Caco-2 (cell line): ENCODE data around the gene SERPINI2. TPM values are rescaled to one million over a fixed set of nuclear protein-coding genes. Genes with fewer than 3 reads are reported as not detected.

Source experiments
- BruUV-seq: library from RNA; stranded (reverse); fragments of 400-500 nt; replicated peaks from 2 replicates; lab custom pipeline; 2021; lab: Mats Ljungman, UMichigan
- CTCF ChIA-PET: fragments of 300-600 bp; sonication (Branson Sonifier 250); formaldehyde crosslinking; loops from one replicate; lab custom pipeline; 2022; ENCODE audit warnings: antibody characterized with exemption; lab: Charles Lee
- POLR2A ChIA-PET: fragments of 300-600 bp; sonication (Branson Sonifier 250); formaldehyde crosslinking; loops from one replicate; lab custom pipeline; 2022; ENCODE audit warnings: antibody characterized with exemption; lab: Charles Lee
- DNase-seq, 2 experiments: peaks; one replicate each; pipeline versions ENCODE4 v3.0.0 to v3.0.0-alpha.2; 2020 to 2022
- H3K27me3 ChIP-seq: replicated peaks from 2 replicates; pipeline ENCODE4 v1.6.0; 2011; ENCODE audit warnings: low read length; ENCODE audit not compliant: control insufficient read depth, insufficient read depth
- H3K36me3 ChIP-seq: 2 replicates; pipeline ENCODE4 v1.5.1; 2011; ENCODE audit warnings: low read length; ENCODE audit not compliant: control insufficient read depth, insufficient read depth
- H3K4me1 ChIP-seq: fragments of 250-450 bp; sonication (Bioruptor Pico); 2 replicates; pipeline ENCODE4 v1.5.1; 2020; ENCODE audit warnings: mild to moderate bottlenecking
- H3K4me3 ChIP-seq: 2 replicates; pipeline ENCODE4 v1.5.1; 2011; ENCODE audit warnings: low read depth, mild to moderate bottlenecking, control low read depth, low read length
- H3K9me3 ChIP-seq: fragments of 250-450 bp; sonication (Bioruptor Pico); 2 replicates; pipeline ENCODE4 v1.5.1; 2020; ENCODE audit warnings: mild to moderate bottlenecking, moderate library complexity
- H3K27ac Mint-ChIP-seq: one replicate; pipeline ENCODE4 v1.8.0; 2022; ENCODE audit warnings: mixed read lengths; ENCODE audit not compliant: unreplicated experiment
- H3K27me3 Mint-ChIP-seq: one replicate; pipeline ENCODE4 v1.8.0; 2022; ENCODE audit warnings: mixed read lengths; ENCODE audit not compliant: insufficient read depth, unreplicated experiment
- H3K36me3 Mint-ChIP-seq: one replicate; pipeline ENCODE4 v1.8.0; 2022; ENCODE audit warnings: mild to moderate bottlenecking, mixed read lengths; ENCODE audit not compliant: insufficient read depth, unreplicated experiment
- H3K4me1 Mint-ChIP-seq: one replicate; pipeline ENCODE4 v1.8.0; 2022; ENCODE audit warnings: low read depth, mixed read lengths; ENCODE audit not compliant: unreplicated experiment
- H3K4me3 Mint-ChIP-seq: one replicate; pipeline ENCODE4 v1.8.0; 2022; ENCODE audit warnings: mild to moderate bottlenecking, moderate library complexity, mixed read lengths; ENCODE audit not compliant: unreplicated experiment
- H3K9me3 Mint-ChIP-seq: one replicate; pipeline ENCODE4 v1.8.0; 2022; ENCODE audit warnings: mixed read lengths; ENCODE audit not compliant: unreplicated experiment
- CTCF ChIP-seq, 2 experiments: fragments of 200-600 bp in 1 of 2; IDR thresholded peaks; 1 replicate in 1 of 2; 2 replicates in 1 of 2; pipeline versions ENCODE4 v1.5.1 to v1.8.0; 2011 to 2022; ENCODE audit warnings: antibody characterized with exemption in 1 of 2, control low read depth in 1 of 2, inconsistent platforms in 1 of 2, low read depth in 1 of 2, low read length in 1 of 2, mild to moderate bottlenecking in 1 of 2, moderate library complexity in 1 of 2; ENCODE audit not compliant: insufficient read depth in 1 of 2, severe bottlenecking in 1 of 2, unreplicated experiment in 1 of 2
- intact Hi-C: fragments of 100-400 bp; cut with micrococcal nuclease; formaldehyde crosslinking; loops from one replicate; pipeline ENCODE4 v1.10.0; 2022; ENCODE audit not compliant: unreplicated experiment
- total RNA-seq: library from RNA; stranded (reverse); gene quantifications from 2 replicates; pipeline ENCODE4 v1.2.3, GENCODE V29; 2022

SERPINI2 gene
- total RNA-seq, 1 experiment from 2014 or later, result not detected

GRCh38 chr3:167489571-167489970, 15.7 kb upstream of the SERPINI2 start:
- no peak overlapping the region for H3K4me3 Mint-ChIP-seq
- TF ChIP-seq CTCF (IDR thresholded peaks at IDR 0.05; ENCODE audit: insufficient read depth in 1 of 2, low read depth in 1 of 2, low read length in 1 of 2, severe bottlenecking in 1 of 2, unreplicated experiment in 1 of 2), result no peak
- no peak overlapping the region for H3K27ac Mint-ChIP-seq
- H3K4me1 Mint-ChIP-seq, result no peaks in the 10 kb centered on the region
- Histone ChIP-seq H3K4me3 (no peak overlapping the region), H3K9me3 (no peaks in the 10 kb centered on the region), H3K27me3 (no peaks in the 10 kb centered on the region), H3K36me3 (no peaks in the 10 kb centered on the region), H3K4me1 (no peaks in the 10 kb centered on the region)
- intact Hi-C loops, result no loop called here
- H3K36me3 Mint-ChIP-seq, result no peaks in the 10 kb centered on the region
- BruUV-seq, result no TSS peak
- H3K27me3 Mint-ChIP-seq, result peaks cover 3% of the 10 kb centered on the region
- POLR2A ChIA-PET, result no interaction called here
- no peak for DNase-seq
- H3K9me3 Mint-ChIP-seq, result no peaks in the 10 kb centered on the region
- CTCF ChIA-PET, result no interaction called here

GRCh38 chr3:167487556-167487955, 13.7 kb upstream of the SERPINI2 start:
- Histone ChIP-seq H3K36me3 (no peaks in the 10 kb centered on the region), H3K4me3 (no peak overlapping the region), H3K9me3 (no peaks in the 10 kb centered on the region), H3K4me1 (peaks cover 7% of the 10 kb centered on the region; the same call in 1 of the 2 replicates), H3K27me3 (no peaks in the 10 kb centered on the region)
- no peak for DNase-seq
- TF ChIP-seq CTCF (IDR thresholded peaks at IDR 0.05; ENCODE audit: insufficient read depth in 1 of 2, low read depth in 1 of 2, low read length in 1 of 2, severe bottlenecking in 1 of 2, unreplicated experiment in 1 of 2), result no peak
- Mint-ChIP-seq H3K27me3 (peaks cover 3% of the 10 kb centered on the region), H3K9me3 (no peaks in the 10 kb centered on the region), H3K4me1 (peaks cover 5% of the 10 kb centered on the region), H3K4me3 (no peak overlapping the region), H3K27ac (no peak overlapping the region), H3K36me3 (no peaks in the 10 kb centered on the region)
- CTCF ChIA-PET, result interaction anchor here (0.6 kb wide), 1 partner anchor 24 kb away, joined by 7 read pairs; no protein-coding TSS in a partner anchor
- POLR2A ChIA-PET, result no interaction called here
- BruUV-seq, result no TSS peak
- intact Hi-C loops, result no loop called here

GRCh38 chr3:167484551-167484950, 10.7 kb upstream of the SERPINI2 start:
- Mint-ChIP-seq H3K36me3 (no peaks in the 10 kb centered on the region), H3K4me3 (no peak overlapping the region), H3K9me3 (peaks cover 10% of the 10 kb centered on the region), H3K27me3 (no peaks in the 10 kb centered on the region), H3K4me1 (peaks cover 6% of the 10 kb centered on the region), H3K27ac (no peak overlapping the region)
- Histone ChIP-seq H3K9me3 (no peaks in the 10 kb centered on the region), H3K36me3 (no peaks in the 10 kb centered on the region), H3K4me3 (no peak overlapping the region), H3K4me1 (peaks cover 7% of the 10 kb centered on the region; the same call in 1 of the 2 replicates), H3K27me3 (no peaks in the 10 kb centered on the region)
- BruUV-seq, result no TSS peak
- ChIA-PET POLR2A (no interaction called here), CTCF (no interaction called here)
- no peak for TF ChIP-seq CTCF (IDR thresholded peaks at IDR 0.05; ENCODE audit: insufficient read depth in 1 of 2, low read depth in 1 of 2, low read length in 1 of 2, severe bottlenecking in 1 of 2, unreplicated experiment in 1 of 2)
- intact Hi-C loops, result loop anchor here (2.0 kb wide), 1 partner anchor 16 kb away; no protein-coding TSS in a partner anchor
- no peak for DNase-seq
